SK-N-SH (cell line): ENCODE data around the gene ZNF609. TPM values are rescaled to one million over a fixed set of nuclear protein-coding genes. Genes with fewer than 3 reads are reported as not detected.

Experiments used
- CTCF ChIA-PET: fragments of 300-600, 350-600 bp; formaldehyde crosslinking; extraction: SDS; loops from one replicate; lab custom pipeline; 2021; lab: Yijun Ruan, JAX
- POLR2A ChIA-PET: fragments of 350-600 bp; sonication (Branson Sonifier 250); formaldehyde crosslinking; extraction: SDS; loops from one replicate; lab custom pipeline; 2020; ENCODE audit warnings: antibody characterized with exemption, inconsistent platforms; lab: Yijun Ruan, JAX
- DNase-seq: peaks from one replicate; pipeline ENCODE4 v3.0.0; 2012
- H2AFZ ChIP-seq: fragments of 200-600 bp; sonication (generic); 2 replicates; pipeline ENCODE4 v1.8.1; 2016; ENCODE audit warnings: antibody characterized with exemption, mild to moderate bottlenecking, low read depth
- H3F3A ChIP-seq: fragments of 200-600 bp; sonication (generic); replicated peaks from 2 replicates; pipeline ENCODE3; 2016; ENCODE audit warnings: antibody characterized with exemption, mild to moderate bottlenecking; ENCODE audit not compliant: insufficient read depth
- H3K27ac ChIP-seq, 2 experiments: fragments of 200-500 bp in 1 of 2; fragments of 200-600 bp in 1 of 2; sonication (Bioruptor generic) in 1 of 2; sonication (generic), shearing (Covaris generic) in 1 of 2; 2 replicates each; pipeline versions ENCODE4 v1.5.1 to v1.6.1; 2014 to 2016; ENCODE audit warnings: low read depth in 2 of 2, inconsistent platforms in 1 of 2, low read length in 1 of 2, mild to moderate bottlenecking in 1 of 2, mixed read lengths in 1 of 2
- H3K27me3 ChIP-seq: fragments of 200-600 bp; sonication (generic), shearing (Covaris generic); 2 replicates; pipeline ENCODE4 v1.6.1; 2016; ENCODE audit warnings: mixed run types; ENCODE audit not compliant: insufficient read depth
- H3K36me3 ChIP-seq, 2 experiments: fragments of 200-500 bp in 1 of 2; fragments of 200-600 bp in 1 of 2; sonication (Bioruptor generic) in 1 of 2; sonication (generic) in 1 of 2; replicated peaks in 1 of 2; 2 replicates each; pipeline versions ENCODE3 to v1.5.1; 2014 to 2016; ENCODE audit warnings: low read length in 1 of 2, mild to moderate bottlenecking in 1 of 2; ENCODE audit not compliant: insufficient read depth in 2 of 2, control insufficient read depth in 1 of 2
- H3K4me1 ChIP-seq, 2 experiments: fragments of 200-500 bp in 1 of 2; fragments of 200-600 bp in 1 of 2; sonication (Bioruptor generic) in 1 of 2; sonication (generic), shearing (Covaris generic) in 1 of 2; 2 replicates each; pipeline versions ENCODE4 v1.5.1 to v1.6.1; 2014 to 2016; ENCODE audit warnings: low read depth in 1 of 2, low read length in 1 of 2, mixed run types in 1 of 2; ENCODE audit not compliant: insufficient read depth in 2 of 2, control insufficient read depth in 1 of 2
- H3K4me2 ChIP-seq: fragments of 200-600 bp; sonication (generic), shearing (Covaris generic); 2 replicates; pipeline ENCODE4 v1.6.1; 2017; ENCODE audit warnings: mixed run types
- H3K4me3 ChIP-seq, 2 experiments: fragments of 200-500 bp in 1 of 2; fragments of 200-600 bp in 1 of 2; sonication (Bioruptor generic) in 1 of 2; sonication (generic), shearing (Covaris generic) in 1 of 2; 2 replicates each; pipeline versions ENCODE4 v1.5.1 to v1.8.1; 2014 to 2016; ENCODE audit warnings: low read depth in 2 of 2, inconsistent platforms in 1 of 2, low read length in 1 of 2, mild to moderate bottlenecking in 1 of 2, mixed read lengths in 1 of 2, moderate library complexity in 1 of 2
- H3K79me2 ChIP-seq: fragments of 200-600 bp; sonication (generic); 2 replicates; pipeline ENCODE4 v1.8.1; 2017; ENCODE audit warnings: mild to moderate bottlenecking; ENCODE audit not compliant: insufficient read depth
- H3K9ac ChIP-seq: fragments of 200-600 bp; sonication (generic); 2 replicates; pipeline ENCODE4 v1.6.1; 2017; ENCODE audit warnings: mixed run types
- H3K9me2 ChIP-seq: fragments of 200-600 bp; sonication (generic); 2 replicates; pipeline ENCODE4 v1.6.1; 2017; ENCODE audit warnings: mixed run types
- H3K9me3 ChIP-seq: fragments of 200-600 bp; sonication (generic); 2 replicates; pipeline ENCODE4 v1.6.1; 2017; ENCODE audit warnings: mixed run types, mild to moderate bottlenecking, moderate library complexity
- H4K20me1 ChIP-seq: fragments of 200-600 bp; sonication (generic); 2 replicates; pipeline ENCODE4 v1.6.1; 2017; ENCODE audit warnings: mild to moderate bottlenecking, mixed run types; ENCODE audit not compliant: insufficient read depth
- CHD2 ChIP-seq: fragments of 150-350 bp; IDR thresholded peaks from 2 replicates; pipeline ENCODE4 v1.6.1; 2018; ENCODE audit warnings: low read length; ENCODE audit not compliant: partially characterized antibody
- CTCF ChIP-seq: fragments of 200-600 bp; sonication (generic); IDR thresholded peaks from 2 replicates; pipeline ENCODE4 v1.6.1; 2017; ENCODE audit warnings: antibody characterized with exemption, mild to moderate bottlenecking, moderate library complexity
- ELF1 ChIP-seq: IDR thresholded peaks from 2 replicates; pipeline ENCODE4 v1.4.0; 2012
- EP300 ChIP-seq, 2 experiments: IDR thresholded peaks; 2 replicates each; pipeline versions ENCODE4 v1.4.0 to v1.6.1; 2012; ENCODE audit warnings: borderline replicate concordance in 1 of 2, low read depth in 1 of 2, low read length in 1 of 2
- EZH2phosphoT487 ChIP-seq: fragments of 200-600 bp; sonication (generic); IDR thresholded peaks from 2 replicates; pipeline ENCODE4 v1.6.1; 2017; ENCODE audit warnings: low read depth, mixed run types, mild to moderate bottlenecking, antibody characterized with exemption, moderate library complexity, borderline replicate concordance
- FOSL2 ChIP-seq: IDR thresholded peaks from 2 replicates; pipeline ENCODE4 v1.4.0; 2012; ENCODE audit warnings: low read depth, mild to moderate bottlenecking, moderate library complexity, borderline replicate concordance
- FOXJ3 ChIP-seq: sonication (generic); formaldehyde crosslinking; IDR thresholded peaks from 2 replicates; pipeline ENCODE4 v1.5.1; 2020; ENCODE audit warnings: mild to moderate bottlenecking, missing genetic modification reagents
- GABPA ChIP-seq: IDR thresholded peaks from 2 replicates; pipeline ENCODE4 v1.4.0; 2012; ENCODE audit warnings: low read depth, mild to moderate bottlenecking
- MEF2A ChIP-seq: IDR thresholded peaks from 2 replicates; pipeline ENCODE4 v1.4.0; 2012; ENCODE audit warnings: low read depth, borderline replicate concordance
- MXI1 ChIP-seq: IDR thresholded peaks from 2 replicates; pipeline ENCODE4 v1.6.1; 2012; ENCODE audit warnings: mild to moderate bottlenecking, low read depth, low read length, improper control_type of control experiment
- NFIC ChIP-seq: IDR thresholded peaks from 2 replicates; pipeline ENCODE4 v1.4.0; 2012; ENCODE audit warnings: borderline replicate concordance
- PBX3 ChIP-seq: IDR thresholded peaks from 2 replicates; pipeline ENCODE4; 2012
- RAD21 ChIP-seq: IDR thresholded peaks from 2 replicates; pipeline ENCODE4 v1.6.1; 2012; ENCODE audit warnings: mild to moderate bottlenecking, low read length
- TEAD4 ChIP-seq: IDR thresholded peaks from 2 replicates; pipeline ENCODE4 v1.4.0; 2012; ENCODE audit warnings: mild to moderate bottlenecking, borderline replicate concordance; ENCODE audit not compliant: insufficient read depth
- USF1 ChIP-seq: IDR thresholded peaks from 2 replicates; pipeline ENCODE4 v1.4.0; 2012; ENCODE audit warnings: low read depth, borderline replicate concordance
- YY1 ChIP-seq: IDR thresholded peaks from 2 replicates; pipeline ENCODE4 v1.4.0; 2012; ENCODE audit warnings: low read depth, mild to moderate bottlenecking
- WGBS: methylation state at CpG from one replicate; pipeline ENCODE4 v1.1.6; 2017; ENCODE audit warnings: low lambda C conversion rate; 5-methylcytosine and 5-hydroxymethylcytosine counted together
- polyA plus RNA-seq, 3 experiments: library from polyadenylated mRNA; depleted of rRNA; stranded (reverse); fragments of >200 nt; gene quantifications; 2 replicates each; pipeline ENCODE4 v1.2.3, GENCODE V29; 2012
- TF ChIP-seq, protein P1 (sequence below): IDR thresholded peaks from 2 replicates; pipeline ENCODE4 v1.4.0; 2012; ENCODE audit warnings: low read depth
- TF ChIP-seq, protein P2 (sequence below): IDR thresholded peaks from 2 replicates; pipeline ENCODE4 v1.6.1; 2012; ENCODE audit warnings: mild to moderate bottlenecking, low read depth, low read length, moderate library complexity

The ZNF609 gene
- polyA plus RNA-seq, 1 of the 3 experiments (the other 2 are of a cell fraction): 12.6 TPM

DNA sequence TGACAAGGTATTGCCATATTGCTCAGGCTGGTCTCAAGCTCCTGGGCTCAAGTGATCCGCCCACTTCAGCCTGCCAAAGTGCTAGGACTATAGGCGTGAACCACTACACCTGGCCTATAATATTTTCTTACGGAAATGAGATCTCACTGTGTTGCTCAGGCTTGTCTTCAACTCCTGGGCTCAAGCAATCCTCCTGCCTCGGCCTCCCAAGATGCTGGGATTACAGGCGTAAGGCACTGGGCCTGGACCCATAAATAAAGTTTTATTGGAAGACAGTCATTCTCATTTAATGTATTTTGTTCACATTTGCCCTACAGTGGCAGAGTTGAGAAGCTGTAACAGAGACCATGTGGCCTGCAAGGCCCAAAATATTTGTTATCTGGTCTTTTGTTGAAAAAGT lies 173.0 kb downstream of the ZNF609 start:
- no peak for DNase-seq
- Histone ChIP-seq H3K27me3 (no peaks in the 10 kb centered on the region), H3K9ac (no peak overlapping the region), H3K9me2 (no peaks in the 10 kb centered on the region), H3K4me3 (no peak overlapping the region), H3K4me2 (no peak overlapping the region), H3K79me2 (peaks cover 79% of the 10 kb centered on the region), H3F3A (peaks cover 3% of the 10 kb centered on the region), H2AFZ (no peak overlapping the region), H4K20me1 (no peaks in the 10 kb centered on the region; the same call in 1 of the 2 replicates), H3K27ac (no peak overlapping the region), H3K36me3 (peaks cover 0 to 24% of the 10 kb centered on the region in 2 experiments), H3K4me1 (peaks cover 12 to 24% of the 10 kb centered on the region in 2 experiments; a peak in 3 of 4 replicates), H3K9me3 (peaks cover 8% of the 10 kb centered on the region; the same call in 1 of the 2 replicates)
- TF ChIP-seq RAD21 (no peak), YY1 (no peak), NFIC (no peak), MEF2A (no peak), FOXJ3 (no peak), FOSL2 (no peak), TEAD4 (no peak), CTCF (no peak), ELF1 (no peak), PBX3 (no peak), MXI1 (no peak)
- TF ChIP-seq, protein P1, sequence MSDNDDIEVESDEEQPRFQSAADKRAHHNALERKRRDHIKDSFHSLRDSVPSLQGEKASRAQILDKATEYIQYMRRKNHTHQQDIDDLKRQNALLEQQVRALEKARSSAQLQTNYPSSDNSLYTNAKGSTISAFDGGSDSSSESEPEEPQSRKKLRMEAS: no peak
- CTCF ChIA-PET: interaction anchor here (1.4 kb wide), 1 partner anchor 53 kb away, joined by 3 read pairs; no protein-coding TSS in a partner anchor
- 100% methylated on average over 4 of the region's 5 CpGs for WGBS
- POLR2A ChIA-PET: interaction anchor here (0.6 kb wide), 1 partner anchor 110 kb away, joined by 4 read pairs; no protein-coding TSS in a partner anchor

DNA sequence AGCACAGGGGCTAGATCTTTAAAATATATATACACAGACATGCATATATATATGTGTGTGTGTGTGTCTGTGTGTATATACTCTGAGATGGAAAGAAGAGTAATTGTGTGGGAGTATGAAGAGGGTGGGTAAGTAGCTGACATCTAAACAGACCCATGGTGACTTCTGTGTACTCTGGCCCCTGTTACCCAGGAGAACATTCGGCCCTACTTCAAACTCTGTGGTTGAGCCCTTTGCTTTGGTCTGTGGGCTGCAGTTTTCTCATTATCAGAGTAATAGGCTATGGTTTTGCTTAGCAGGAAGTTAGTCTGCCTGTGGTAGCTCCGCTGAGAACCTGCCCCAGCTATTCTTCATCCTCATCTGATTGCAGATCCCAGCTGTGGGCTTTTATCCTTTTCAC lies 173.6 kb downstream of the ZNF609 start:
- no peak overlapping the region for H3K4me3 ChIP-seq
- 76% methylated on average over 2 of the region's 2 CpGs for WGBS
- no peaks in the 10 kb centered on the region; the same call in 1 of the 2 replicates for H4K20me1 ChIP-seq
- H3K27me3 ChIP-seq: no peaks in the 10 kb centered on the region
- peaks cover 79% of the 10 kb centered on the region for H3K79me2 ChIP-seq
- no peak overlapping the region for H2AFZ ChIP-seq
- no peak overlapping the region for H3K4me2 ChIP-seq
- no peak overlapping the region for H3K9ac ChIP-seq
- POLR2A ChIA-PET: no interaction called here
- CTCF ChIA-PET: interaction anchor here (0.7 to 1.4 kb wide), 2 partner anchors 53 to 479 kb away, joined by 3 read pairs; no protein-coding TSS in a partner anchor
- H3K27ac ChIP-seq: peak overlapping the region in 1 of 2 experiments; percentile 87; a peak in 2 of 4 replicates
- peaks cover 12 to 24% of the 10 kb centered on the region in 2 experiments; a peak in 3 of 4 replicates for H3K4me1 ChIP-seq
- H3F3A ChIP-seq: peaks cover under 1% of the 10 kb centered on the region
- no peaks in the 10 kb centered on the region for H3K9me2 ChIP-seq
- H3K36me3 ChIP-seq: peaks cover 0 to 25% of the 10 kb centered on the region in 2 experiments
- no peak for DNase-seq
- peaks cover 8% of the 10 kb centered on the region; the same call in 1 of the 2 replicates for H3K9me3 ChIP-seq
- TF ChIP-seq RAD21 (no peak), PBX3 (no peak), EP300 (IDR thresholded peaks at IDR 0.05; ENCODE audit: borderline replicate concordance in 1 of 2, low read depth in 1 of 2, low read length in 1 of 2) (no peak), GABPA (no peak), USF1 (no peak), EZH2phosphoT487 (no peak), CHD2 (no peak), FOSL2 (no peak), YY1 (no peak)
- TF ChIP-seq, protein P1: no peak
- TF ChIP-seq, protein P2, sequence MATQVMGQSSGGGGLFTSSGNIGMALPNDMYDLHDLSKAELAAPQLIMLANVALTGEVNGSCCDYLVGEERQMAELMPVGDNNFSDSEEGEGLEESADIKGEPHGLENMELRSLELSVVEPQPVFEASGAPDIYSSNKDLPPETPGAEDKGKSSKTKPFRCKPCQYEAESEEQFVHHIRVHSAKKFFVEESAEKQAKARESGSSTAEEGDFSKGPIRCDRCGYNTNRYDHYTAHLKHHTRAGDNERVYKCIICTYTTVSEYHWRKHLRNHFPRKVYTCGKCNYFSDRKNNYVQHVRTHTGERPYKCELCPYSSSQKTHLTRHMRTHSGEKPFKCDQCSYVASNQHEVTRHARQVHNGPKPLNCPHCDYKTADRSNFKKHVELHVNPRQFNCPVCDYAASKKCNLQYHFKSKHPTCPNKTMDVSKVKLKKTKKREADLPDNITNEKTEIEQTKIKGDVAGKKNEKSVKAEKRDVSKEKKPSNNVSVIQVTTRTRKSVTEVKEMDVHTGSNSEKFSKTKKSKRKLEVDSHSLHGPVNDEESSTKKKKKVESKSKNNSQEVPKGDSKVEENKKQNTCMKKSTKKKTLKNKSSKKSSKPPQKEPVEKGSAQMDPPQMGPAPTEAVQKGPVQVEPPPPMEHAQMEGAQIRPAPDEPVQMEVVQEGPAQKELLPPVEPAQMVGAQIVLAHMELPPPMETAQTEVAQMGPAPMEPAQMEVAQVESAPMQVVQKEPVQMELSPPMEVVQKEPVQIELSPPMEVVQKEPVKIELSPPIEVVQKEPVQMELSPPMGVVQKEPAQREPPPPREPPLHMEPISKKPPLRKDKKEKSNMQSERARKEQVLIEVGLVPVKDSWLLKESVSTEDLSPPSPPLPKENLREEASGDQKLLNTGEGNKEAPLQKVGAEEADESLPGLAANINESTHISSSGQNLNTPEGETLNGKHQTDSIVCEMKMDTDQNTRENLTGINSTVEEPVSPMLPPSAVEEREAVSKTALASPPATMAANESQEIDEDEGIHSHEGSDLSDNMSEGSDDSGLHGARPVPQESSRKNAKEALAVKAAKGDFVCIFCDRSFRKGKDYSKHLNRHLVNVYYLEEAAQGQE: no peak
